ENCODE results near the gene SCAP. TPM values are rescaled to one million over a fixed set of nuclear protein-coding genes. Genes with fewer than 3 reads are reported as not detected.
"Not testable (repeated sequence)": the region's sequence is repeated elsewhere in the genome, so short reads cannot be mapped to it uniquely, and the experiment has no call there.

Gene SCAP
- total and polyA plus RNA-seq, 2 experiments from 2014 or later: 87.6 to 140 TPM

GRCh38 chr3:47370887-47371697 is 104.6 kb downstream of the SCAP start:
- H3K27me3 ChIP-seq: no peaks in the 10 kb centered on the region
- no peaks in the 10 kb centered on the region for H3K36me3 ChIP-seq
- H3K4me3 ChIP-seq: no peak overlapping the region
- H3K27ac ChIP-seq: no peak overlapping the region
- no peaks in the 10 kb centered on the region for H3K9me3 ChIP-seq (ENCODE audit: low read depth)
- no peaks in the 10 kb centered on the region for H3K4me1 ChIP-seq (ENCODE audit: low read depth)
- TF ChIP-seq CTCF (IDR thresholded peaks at IDR 0.05; ENCODE audit: low read depth, low read length): peak; percentile 12
- peak; percentile 16 to 24 for DNase-seq (ENCODE audit: low read depth in 1 of 2, low spot score in 1 of 2)

- H3K36me3 ChIP-seq; H3K9me3 ChIP-seq (ENCODE audit: low read depth); H3K4me3 ChIP-seq; DNase-seq (ENCODE audit: low read depth in 1 of 2, low spot score in 1 of 2); H3K27ac ChIP-seq; H3K27me3 ChIP-seq; H3K4me1 ChIP-seq (ENCODE audit: low read depth): not testable (repeated sequence)
Measured at GRCh38 chr3:47370020-47370419, 105.7 kb downstream of the SCAP start.

- no peak for DNase-seq (ENCODE audit: low read depth in 1 of 2, low spot score in 1 of 2)
- H3K4me3 ChIP-seq: no peak overlapping the region
- no peaks in the 10 kb centered on the region for H3K27me3 ChIP-seq
- H3K27ac ChIP-seq: no peak overlapping the region
- no peak for TF ChIP-seq CTCF (IDR thresholded peaks at IDR 0.05; ENCODE audit: low read depth, low read length)
- H3K4me1 ChIP-seq (ENCODE audit: low read depth): no peaks in the 10 kb centered on the region
- no peaks in the 10 kb centered on the region for H3K36me3 ChIP-seq
- H3K9me3 ChIP-seq (ENCODE audit: low read depth): no peaks in the 10 kb centered on the region
Measured at GRCh38 chr3:47367631-47368030, 108.1 kb downstream of the SCAP start.

GRCh38 chr3:47366833-47367232 is 108.9 kb downstream of the SCAP start:
- no peak overlapping the region for H3K27ac ChIP-seq
- no peaks in the 10 kb centered on the region for H3K4me1 ChIP-seq (ENCODE audit: low read depth)
- H3K27me3 ChIP-seq: no peaks in the 10 kb centered on the region
- DNase-seq (ENCODE audit: low read depth in 1 of 2, low spot score in 1 of 2): no peak
- TF ChIP-seq CTCF (IDR thresholded peaks at IDR 0.05; ENCODE audit: low read depth, low read length): no peak
- no peaks in the 10 kb centered on the region for H3K36me3 ChIP-seq
- H3K4me3 ChIP-seq: no peak overlapping the region
- H3K9me3 ChIP-seq (ENCODE audit: low read depth): no peaks in the 10 kb centered on the region

GRCh38 chr3:47365213-47366153 is 110.3 kb downstream of the SCAP start:
- TF ChIP-seq CTCF (IDR thresholded peaks at IDR 0.05; ENCODE audit: low read depth, low read length): no peak
- DNase-seq (ENCODE audit: low read depth in 1 of 2, low spot score in 1 of 2): peak in 1 of 2 donors; percentile 83
- Histone ChIP-seq H3K9me3 (ENCODE audit: low read depth) (no peaks in the 10 kb centered on the region), H3K36me3 (no peaks in the 10 kb centered on the region), H3K27me3 (no peaks in the 10 kb centered on the region), H3K27ac (no peak overlapping the region), H3K4me3 (no peak overlapping the region), H3K4me1 (ENCODE audit: low read depth) (no peaks in the 10 kb centered on the region)

Other genes with a start within 250 kb of the SCAP start
- 10.8 and 14.7 TPM in 2 replicates for gene KIF9, start 193.1 kb downstream of the SCAP start, total RNA-seq
- gene KIF9, start 193.1 kb downstream of the SCAP start, polyA plus RNA-seq: 9.8 and 13.2 TPM in 2 replicates
- gene KLHL18, start 193.0 kb downstream of the SCAP start, total RNA-seq: 12.5 and 14.8 TPM in 2 replicates
- 15.9 and 20.0 TPM in 2 replicates for gene KLHL18, start 193.0 kb downstream of the SCAP start, polyA plus RNA-seq
- gene PTPN23, start 94.9 kb downstream of the SCAP start, total RNA-seq: 10.7 and 18.7 TPM in 2 replicates
- 17.1 and 17.4 TPM in 2 replicates for gene PTPN23, start 94.9 kb downstream of the SCAP start, polyA plus RNA-seq
- gene ELP6, start 37.8 kb upstream of the SCAP start, total RNA-seq: 53.1 and 62.7 TPM in 2 replicates
- 58.4 and 73.6 TPM in 2 replicates for gene ELP6, start 37.8 kb upstream of the SCAP start, polyA plus RNA-seq
- gene CSPG5, start 102.9 kb upstream of the SCAP start, total RNA-seq: 3.2 and 5.0 TPM in 2 replicates
- gene CSPG5, start 102.9 kb upstream of the SCAP start, polyA plus RNA-seq: 2.0 and 2.9 TPM in 2 replicates

Data from cardiac muscle cell (in vitro differentiated cells and primary cell).